Thoracic aorta (tissue), 2 donors: ENCODE measurements around the gene HELT. TPM values are rescaled to one million over a fixed set of nuclear protein-coding genes. Genes with fewer than 3 reads are reported as not detected.
"Not testable (repeated sequence)": the region's sequence is repeated elsewhere in the genome, so short reads cannot be mapped to it uniquely, and the experiment has no call there.

Source experiments
- ATAC-seq: fragments of 150-250 bp; one replicate; pipeline ENCODE4 v1.8.0; 2017; ENCODE audit warnings: low read depth; ENCODE audit not compliant: insufficient number of reproducible peaks, low FRiP score
- DNase-seq: peaks from one replicate; pipeline ENCODE4 v3.0.0-alpha.2; 2020; ENCODE audit warnings: low spot score
- H3K27ac ChIP-seq, 2 donors: fragments of 200-600 bp; sonication (generic); 1 replicate in 1 of 2; 2 replicates in 1 of 2; pipeline ENCODE4 v1.5.1; 2016; ENCODE audit warnings: mild to moderate bottlenecking in 2 of 2, moderate library complexity in 2 of 2
- H3K27me3 ChIP-seq: fragments of 200-600 bp; sonication (generic); replicated peaks from 2 replicates; pipeline ENCODE4 v1.6.0; 2016; ENCODE audit warnings: mild to moderate bottlenecking; ENCODE audit not compliant: insufficient read depth
- H3K36me3 ChIP-seq: fragments of 200-600 bp; sonication (generic); one replicate; pipeline ENCODE4 v1.5.1; 2016
- H3K4me1 ChIP-seq, 2 donors: fragments of 200-600 bp; sonication (generic); 1 replicate in 1 of 2; 2 replicates in 1 of 2; pipeline versions ENCODE4 v1.5.1 to v1.6.0; 2016; ENCODE audit warnings: low read depth in 2 of 2, mild to moderate bottlenecking in 1 of 2; ENCODE audit not compliant: control insufficient read depth in 1 of 2
- H3K4me3 ChIP-seq: fragments of 200-600 bp; sonication (generic); 2 replicates; pipeline ENCODE4 v1.5.1; 2016; ENCODE audit warnings: mild to moderate bottlenecking
- H3K9me3 ChIP-seq: fragments of 200-600 bp; sonication (generic); 2 replicates; pipeline ENCODE4 v1.5.1; 2016
- total RNA-seq, 2 donors: library from RNA; depleted of rRNA; stranded (reverse); fragments of >200 nt; gene quantifications; one replicate each; pipeline versions ENCODE4 v1.1.0 to v1.2.3, GENCODE V29; 2016
- TF ChIP-seq, protein P1 (sequence below): fragments of 200-600 bp; sonication (generic); IDR thresholded peaks from one replicate; pipeline ENCODE4 v1.5.1; 2019; ENCODE audit warnings: antibody characterized with exemption

HELT gene
- not detected for total RNA-seq

GRCh38 chr4:185017964-185018772 lies at the start of gene HELT:
TSS of gene HELT (plus strand) at chr4:185018490. CDS start at chr4:185018929, 439 bp downstream.
- DNase-seq (no peak), ATAC-seq (no peak)
- Histone ChIP-seq H3K36me3 (no peaks in the 10 kb centered on the region), H3K9me3 (no peaks in the 10 kb centered on the region), H3K27ac (no peak within 1 kb of the TSS), H3K4me3 (no peak within 1 kb of the TSS), H3K4me1 (peaks cover 7 to 46% of the 10 kb centered on the region in 2 donors), H3K27me3 (peaks cover 24% of the 10 kb centered on the region)
- TF ChIP-seq, protein P1, sequence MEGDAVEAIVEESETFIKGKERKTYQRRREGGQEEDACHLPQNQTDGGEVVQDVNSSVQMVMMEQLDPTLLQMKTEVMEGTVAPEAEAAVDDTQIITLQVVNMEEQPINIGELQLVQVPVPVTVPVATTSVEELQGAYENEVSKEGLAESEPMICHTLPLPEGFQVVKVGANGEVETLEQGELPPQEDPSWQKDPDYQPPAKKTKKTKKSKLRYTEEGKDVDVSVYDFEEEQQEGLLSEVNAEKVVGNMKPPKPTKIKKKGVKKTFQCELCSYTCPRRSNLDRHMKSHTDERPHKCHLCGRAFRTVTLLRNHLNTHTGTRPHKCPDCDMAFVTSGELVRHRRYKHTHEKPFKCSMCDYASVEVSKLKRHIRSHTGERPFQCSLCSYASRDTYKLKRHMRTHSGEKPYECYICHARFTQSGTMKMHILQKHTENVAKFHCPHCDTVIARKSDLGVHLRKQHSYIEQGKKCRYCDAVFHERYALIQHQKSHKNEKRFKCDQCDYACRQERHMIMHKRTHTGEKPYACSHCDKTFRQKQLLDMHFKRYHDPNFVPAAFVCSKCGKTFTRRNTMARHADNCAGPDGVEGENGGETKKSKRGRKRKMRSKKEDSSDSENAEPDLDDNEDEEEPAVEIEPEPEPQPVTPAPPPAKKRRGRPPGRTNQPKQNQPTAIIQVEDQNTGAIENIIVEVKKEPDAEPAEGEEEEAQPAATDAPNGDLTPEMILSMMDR, result no peak

DNA sequence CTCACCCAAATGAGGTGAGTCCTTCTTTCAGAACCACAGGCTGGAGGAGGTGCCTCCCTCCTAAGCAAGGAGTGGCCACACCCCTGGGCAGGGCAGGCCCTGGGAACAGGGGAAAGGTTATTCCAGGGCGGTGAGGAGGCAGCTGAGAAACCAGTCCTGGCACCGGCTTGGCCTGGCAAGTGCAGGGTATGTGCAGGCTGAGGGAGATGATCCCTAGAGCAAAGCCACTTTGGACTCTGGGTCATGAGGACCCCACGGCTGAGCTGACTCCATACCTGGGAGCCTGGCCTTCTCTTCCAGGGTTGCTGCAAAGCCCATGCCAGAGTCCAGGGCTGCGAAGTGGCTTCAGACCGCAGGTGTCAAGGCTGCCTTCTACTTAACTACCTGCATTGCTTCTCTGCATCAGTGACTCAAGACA lies 49.5 kb upstream of the HELT start:
- Histone ChIP-seq H3K4me1 (no peaks in the 10 kb centered on the region), H3K4me3 (no peak overlapping the region), H3K27me3 (no peaks in the 10 kb centered on the region), H3K9me3 (no peaks in the 10 kb centered on the region), H3K36me3 (no peaks in the 10 kb centered on the region), H3K27ac (no peak overlapping the region)
- DNase-seq, result no peak
- TF ChIP-seq, protein P1, result no peak
- no peak for ATAC-seq

GRCh38 chr4:184969610-184970009 lies 48.7 kb upstream of the HELT start:
- Histone ChIP-seq H3K36me3 (no peaks in the 10 kb centered on the region), H3K27ac (no peak overlapping the region)

DNA sequence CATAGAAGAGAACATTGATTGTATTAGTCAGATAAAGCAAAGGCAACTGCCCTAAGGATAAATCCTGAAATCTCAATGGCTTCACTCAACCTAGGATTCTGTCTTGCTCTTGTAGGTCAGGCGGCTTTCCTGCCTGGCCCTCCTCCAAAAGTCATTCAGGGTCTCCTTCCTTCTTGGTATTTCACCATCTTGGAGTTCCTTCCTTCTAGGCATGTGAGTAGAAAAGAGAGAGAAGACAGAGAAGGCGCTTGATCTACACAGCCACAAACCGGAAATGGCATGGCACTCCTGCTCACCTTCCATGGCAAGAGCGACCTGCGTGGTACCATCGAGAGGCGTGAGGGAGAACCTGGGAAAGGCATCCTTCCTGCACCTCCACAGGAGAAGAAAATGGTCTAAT lies 45.3 kb upstream of the HELT start:
- TF ChIP-seq, protein P1, result no peak
- DNase-seq (no peak), ATAC-seq (no peak)
- H3K4me1 ChIP-seq, result peaks cover 0 to under 1% of the 10 kb centered on the region in 2 donors
- no peaks in the 10 kb centered on the region for H3K36me3 ChIP-seq
- no peak overlapping the region for H3K27ac ChIP-seq
- H3K27me3 ChIP-seq, result no peaks in the 10 kb centered on the region
- no peak overlapping the region for H3K4me3 ChIP-seq
- no peaks in the 10 kb centered on the region for H3K9me3 ChIP-seq

More at GRCh38 chr4:184969610-184970009, 48.7 kb upstream of the HELT start:
- ATAC-seq, result no peak
- TF ChIP-seq, protein P1, result no peak
- no peaks in the 10 kb centered on the region for H3K9me3 ChIP-seq
- no peaks in the 10 kb centered on the region for H3K4me1 ChIP-seq
- no peak overlapping the region for H3K4me3 ChIP-seq
- no peak for DNase-seq
- H3K27me3 ChIP-seq, result no peaks in the 10 kb centered on the region

DNA sequence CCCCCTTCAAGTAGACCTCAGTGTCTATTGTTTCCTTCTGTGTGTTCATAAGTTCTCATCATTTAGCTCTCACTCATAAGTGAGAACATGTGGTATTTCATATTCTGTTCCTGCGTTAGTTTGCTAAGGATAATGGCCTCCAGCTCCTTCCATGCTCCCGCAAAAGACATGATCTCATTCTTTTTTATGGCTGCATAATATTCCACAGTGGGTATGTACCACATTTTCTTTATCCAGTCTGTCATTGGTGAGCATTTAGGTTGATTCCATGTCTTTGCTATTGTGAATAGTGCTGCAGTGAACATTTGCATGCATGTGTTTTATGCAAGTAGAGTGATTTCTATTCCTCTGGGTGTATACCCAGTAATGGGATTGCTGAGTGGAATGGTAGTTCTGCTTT lies 41.9 kb upstream of the HELT start:
- not testable (repeated sequence) for H3K4me1 ChIP-seq, DNase-seq, H3K27me3 ChIP-seq, H3K4me3 ChIP-seq, H3K27ac ChIP-seq, ATAC-seq, H3K36me3 ChIP-seq, H3K9me3 ChIP-seq
